Activated T-cell treated with anti-CD3 and anti-CD28 coated beads for 48 hours (primary cell): ENCODE results near the gene ZNF611.
"Not testable (repeated sequence)": the region's sequence is repeated elsewhere in the genome, so short reads cannot be mapped to it uniquely, and the experiment has no call there.

Source experiments
- DNase-seq: peaks from one replicate; pipeline ENCODE4 v3.0.0-alpha.2; 2020; ENCODE audit warnings: low read depth

ZNF611 gene

DNA sequence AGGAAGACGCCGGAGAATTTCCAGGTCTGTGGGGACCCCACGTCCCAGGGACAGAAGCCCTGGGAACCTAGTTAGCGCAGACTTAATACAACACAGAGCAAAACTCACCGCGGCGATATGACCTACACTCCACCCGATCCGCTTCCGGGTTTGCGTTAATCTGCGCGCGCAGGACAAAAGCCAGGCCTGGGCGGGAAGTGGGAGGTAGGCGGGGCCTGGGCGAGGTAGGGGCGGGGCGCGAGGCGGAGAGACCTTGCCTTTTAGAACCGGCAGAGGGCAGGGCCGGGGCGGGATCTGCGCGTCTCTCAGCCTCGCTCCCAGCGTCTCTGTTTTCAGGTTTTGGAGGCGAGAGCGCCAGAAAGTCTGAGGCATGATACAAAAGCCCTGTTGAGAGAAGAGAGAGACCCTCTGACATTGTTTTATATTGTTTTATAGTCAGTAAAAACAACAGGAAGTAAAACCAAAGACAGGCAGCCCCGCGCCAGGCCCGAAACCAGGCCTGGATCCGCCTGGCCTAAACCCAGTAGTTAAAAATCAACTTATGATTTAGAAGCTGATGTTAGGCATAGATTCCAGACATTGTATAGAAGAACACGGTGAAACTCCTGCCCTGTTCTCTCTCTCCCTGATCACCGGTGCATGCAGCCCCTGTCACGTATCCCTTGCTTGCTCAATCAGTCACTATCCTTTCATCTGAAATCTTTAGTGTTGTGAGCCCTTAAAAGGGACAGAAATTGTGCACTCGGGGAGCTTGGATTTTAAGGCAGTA, at the start of gene ZNF611:
Gene ZNF611 (minus strand): TSS at position 152 of the 769 bp plus-strand sequence. CDS start 19,150 bp downstream, outside the sequence.
- DNase-seq, result peak; percentile 98

DNA sequence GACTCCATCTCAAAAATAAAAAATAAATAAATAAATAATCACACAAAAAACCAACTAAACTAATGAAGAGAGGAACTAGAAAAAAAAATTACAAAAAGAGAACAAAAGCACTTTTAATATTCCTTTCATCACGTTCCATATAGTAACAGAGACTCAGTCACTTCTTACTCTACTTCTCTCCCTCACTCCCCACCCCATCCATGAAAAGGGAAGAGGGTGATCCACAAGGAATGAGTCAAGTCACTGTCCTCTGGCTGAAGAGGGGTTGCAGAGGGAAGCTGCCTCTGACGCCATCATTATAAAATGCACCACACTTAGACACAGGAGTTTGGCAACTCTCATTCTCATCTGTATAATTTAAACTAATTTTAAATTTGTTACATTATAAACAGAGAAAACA, 48.0 kb upstream of the ZNF611 start:
- DNase-seq, result not testable (repeated sequence)

DNA sequence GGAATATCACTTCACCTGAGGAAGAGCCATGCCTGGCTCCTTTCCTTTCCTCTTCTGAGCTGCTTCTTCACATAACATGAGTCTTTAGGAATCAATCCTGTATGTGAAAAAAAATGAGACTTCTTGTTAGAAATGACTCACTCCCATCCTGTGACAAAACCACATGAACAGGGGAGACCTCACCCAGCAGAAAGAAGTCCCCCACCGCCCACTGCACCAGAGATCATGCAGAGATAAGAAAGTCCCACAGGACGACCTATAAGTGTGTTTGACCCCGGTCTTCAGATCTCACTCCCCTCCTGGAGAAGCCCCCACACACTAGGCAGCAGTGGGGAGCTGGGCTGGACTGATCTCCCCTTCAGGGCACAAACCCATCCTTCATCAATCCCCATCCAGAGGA, 44.0 kb upstream of the ZNF611 start:
- DNase-seq, result peak; percentile 10

DNA sequence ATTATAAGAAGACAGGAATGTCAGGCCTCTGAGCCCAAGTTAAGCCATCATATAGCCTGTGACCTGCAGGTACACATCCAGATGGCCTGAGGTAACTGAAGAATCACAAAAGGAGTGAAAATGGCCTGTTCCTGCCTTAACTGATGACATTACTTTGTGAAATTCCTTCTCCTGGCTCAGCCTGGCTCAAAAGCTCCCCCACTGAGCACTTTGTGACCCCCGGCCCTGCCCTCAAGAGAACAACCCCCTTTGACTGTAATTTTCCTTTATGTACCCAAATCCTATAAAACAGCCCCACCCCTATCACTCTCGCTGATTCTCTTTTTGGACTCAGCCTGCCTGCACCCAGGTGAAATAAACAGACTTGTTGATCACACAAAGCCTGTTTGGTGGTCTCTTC, 21.6 kb upstream of the ZNF611 start:
- DNase-seq, result not testable (repeated sequence)

DNA sequence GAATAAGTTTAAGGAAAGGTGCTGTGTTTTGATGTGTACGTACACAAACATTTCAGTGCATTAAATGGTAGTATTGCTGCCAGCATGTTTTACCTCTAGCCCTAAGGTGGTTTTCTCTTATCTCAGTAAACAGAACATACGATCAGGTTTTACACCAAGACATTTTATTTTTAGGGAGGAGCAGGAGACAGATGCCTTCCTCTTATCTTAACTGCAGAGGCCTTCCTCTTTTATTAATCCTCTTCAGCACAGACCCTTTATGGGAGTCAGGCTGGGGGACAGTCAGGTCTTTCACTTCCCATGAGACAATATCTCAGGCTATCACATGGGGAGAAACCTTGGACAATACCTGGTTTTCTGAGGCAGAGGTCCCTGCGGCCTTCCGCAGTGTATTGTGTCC, 14.9 kb upstream of the ZNF611 start:
- DNase-seq, result no peak

DNA sequence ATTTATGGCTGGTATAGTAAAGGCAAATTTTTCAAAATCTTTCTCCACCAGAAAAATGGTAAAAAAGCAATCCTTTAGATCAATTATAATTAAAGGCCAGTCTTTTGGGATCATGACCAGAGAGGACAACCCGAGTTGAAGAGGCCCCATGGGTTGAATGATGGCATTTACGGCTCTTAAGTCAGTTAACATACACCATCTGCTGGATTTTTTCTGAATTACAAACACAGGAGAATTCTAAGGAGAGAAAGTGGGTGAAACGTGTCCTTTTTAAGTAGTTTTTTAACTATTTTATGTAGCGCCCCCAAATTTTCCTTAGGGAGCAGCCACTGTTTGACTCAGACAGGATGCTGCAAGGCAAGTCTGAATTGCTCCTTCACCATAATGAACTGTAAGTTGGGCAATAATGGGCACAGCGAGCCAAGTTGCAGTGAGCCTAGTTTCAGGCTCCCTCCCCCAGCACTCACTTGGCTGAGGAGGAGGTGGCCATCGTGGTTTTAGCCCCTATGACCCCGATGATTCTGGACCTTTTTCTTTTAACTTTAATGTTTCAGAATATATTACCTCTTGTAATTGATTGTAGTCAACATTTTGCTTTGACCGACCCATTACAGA, 13.6 kb upstream of the ZNF611 start:
- DNase-seq, result no peak

DNA sequence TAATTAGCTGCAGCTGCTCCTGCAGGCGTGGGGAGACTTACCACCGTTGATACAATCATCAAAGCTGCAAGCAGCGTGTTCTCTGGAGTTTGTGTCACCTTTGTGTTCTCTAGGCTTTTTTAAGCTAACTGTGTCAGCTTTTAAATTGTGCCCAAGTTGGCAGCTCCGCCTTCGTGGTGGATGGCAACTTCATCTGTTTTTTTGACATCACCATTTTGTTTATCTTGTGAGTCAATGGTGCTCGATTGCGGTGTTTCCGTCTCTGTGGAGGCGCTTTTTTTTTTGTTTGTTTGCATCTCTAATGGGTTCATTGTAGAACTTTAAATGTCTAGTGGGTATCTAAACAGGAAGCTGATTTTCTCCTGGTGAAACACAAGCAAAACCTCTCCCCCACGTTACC, 11.1 kb upstream of the ZNF611 start:
- DNase-seq, result not testable (repeated sequence)

DNA sequence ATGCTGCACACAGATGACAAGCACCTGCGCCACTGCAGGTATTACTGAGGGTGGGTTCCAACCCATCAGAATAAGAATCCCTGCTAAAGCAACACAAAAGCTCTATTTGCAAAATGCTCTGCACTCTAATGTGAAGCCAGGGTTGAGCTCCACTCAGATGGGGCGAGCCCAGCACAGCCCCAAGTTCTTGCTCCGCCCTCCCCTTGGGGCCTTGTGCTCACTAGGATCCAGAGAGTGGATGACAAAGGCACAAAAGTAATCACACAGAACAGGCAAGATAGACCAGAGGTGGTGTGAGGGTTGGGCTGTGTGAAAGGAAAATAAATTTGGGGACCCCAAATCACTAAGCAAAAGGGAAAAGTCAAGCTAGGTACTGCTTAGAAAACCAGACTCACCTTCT, 8.2 kb upstream of the ZNF611 start:
- no peak for DNase-seq

DNA sequence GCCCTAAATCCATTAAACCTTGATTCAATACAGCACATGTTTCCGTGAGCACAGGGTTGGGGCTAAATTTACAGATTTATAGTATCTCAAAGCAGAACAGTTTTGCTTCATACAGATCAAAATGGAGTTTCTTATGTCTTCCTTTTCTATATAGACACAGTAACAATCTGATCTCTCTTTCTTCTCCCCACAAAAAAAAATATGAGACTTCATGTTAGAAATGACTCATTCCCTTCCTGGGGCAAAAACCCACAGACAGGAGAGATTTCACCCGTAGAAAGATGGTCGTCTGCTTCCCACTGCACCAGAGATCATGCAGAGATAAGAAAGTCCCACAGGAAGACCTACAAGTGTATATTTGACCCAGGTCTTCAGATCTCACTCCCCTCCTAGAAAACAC, 7.7 kb upstream of the ZNF611 start:
- no peak for DNase-seq

DNA sequence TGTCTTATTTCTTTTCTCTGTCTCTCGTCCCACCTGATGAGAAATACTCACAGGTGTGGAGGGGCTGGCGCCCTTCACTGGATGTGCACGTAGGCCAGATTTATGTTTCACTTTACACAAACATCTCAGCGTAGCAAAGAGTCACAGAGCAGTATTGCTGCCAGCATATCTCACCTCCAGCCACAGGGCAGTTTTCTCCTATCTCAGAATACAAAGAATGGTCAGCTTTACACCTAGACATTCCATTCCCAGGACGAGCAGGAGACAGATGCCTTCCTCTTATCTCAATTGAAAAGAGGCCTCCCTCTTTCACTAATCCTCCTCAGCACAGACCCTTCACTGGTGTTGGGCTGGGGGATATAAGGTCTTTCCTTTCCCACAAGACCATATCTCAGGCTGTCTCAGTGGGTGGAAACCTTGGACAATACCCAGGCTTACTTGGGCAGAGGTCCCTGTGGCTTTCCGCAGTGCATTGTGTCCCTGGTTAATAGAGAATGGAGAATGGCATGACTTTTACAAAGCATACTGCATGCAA, 7.2 kb upstream of the ZNF611 start:
- no peak for DNase-seq

DNA sequence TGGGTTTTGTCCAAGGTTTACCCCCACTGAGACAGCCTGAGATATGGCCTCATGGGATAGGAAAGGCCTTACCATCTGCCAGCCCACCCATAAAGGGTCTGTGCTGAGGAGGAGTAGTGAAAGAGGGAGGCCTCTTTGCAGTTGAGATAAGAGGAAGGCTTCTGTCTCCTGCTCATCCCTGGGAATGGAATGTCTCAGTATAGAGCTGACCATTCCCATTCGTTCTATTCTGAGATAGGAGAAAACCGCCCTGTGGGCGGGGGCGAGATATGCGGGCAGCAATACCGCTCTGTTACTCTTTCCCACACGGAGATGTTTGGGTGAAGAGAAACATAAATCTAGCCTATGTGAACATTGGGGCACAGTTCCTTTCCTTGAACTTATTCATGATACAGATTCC, 6.5 kb upstream of the ZNF611 start:
- not testable (repeated sequence) for DNase-seq

DNA sequence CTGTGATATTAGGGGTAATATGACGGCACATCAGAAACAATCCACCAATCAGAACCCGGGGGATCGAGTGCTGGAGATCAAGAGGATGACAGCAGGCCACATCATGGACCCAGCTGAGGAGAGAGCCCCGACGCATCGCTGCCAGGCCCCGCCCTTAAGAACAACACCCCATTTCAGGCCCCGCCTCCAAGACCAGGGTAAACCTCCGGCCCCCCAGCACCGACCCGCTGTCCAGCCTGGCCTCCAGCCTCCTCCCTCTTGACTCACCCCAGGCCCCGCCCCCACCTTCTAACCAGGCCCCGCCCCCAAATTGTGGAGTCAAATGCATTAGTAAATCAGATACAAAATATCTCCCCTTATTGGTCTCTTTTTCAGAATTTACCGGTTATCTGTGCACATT, 4.7 kb upstream of the ZNF611 start:
- no peak for DNase-seq

DNA sequence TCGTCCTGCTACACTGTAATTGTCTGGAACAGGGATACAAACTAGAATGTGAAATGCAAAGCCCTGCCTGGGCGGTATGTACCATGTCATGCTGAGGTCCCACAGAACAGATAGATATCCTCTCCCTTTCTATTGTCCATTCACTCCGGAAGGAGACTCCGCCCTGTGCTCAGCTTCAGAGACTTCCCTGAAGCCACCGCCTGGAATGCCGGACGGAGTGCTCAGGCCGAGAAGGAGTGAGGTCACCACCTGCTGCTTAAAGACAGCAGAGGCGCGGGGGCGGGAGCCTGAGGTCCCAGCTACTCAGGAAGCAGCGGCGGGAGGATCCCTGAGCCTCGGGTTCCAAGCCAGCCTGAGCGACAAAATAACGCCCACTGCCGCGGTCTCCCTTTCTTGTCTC, 890 bp upstream of the ZNF611 start:
- no peak for DNase-seq

DNA sequence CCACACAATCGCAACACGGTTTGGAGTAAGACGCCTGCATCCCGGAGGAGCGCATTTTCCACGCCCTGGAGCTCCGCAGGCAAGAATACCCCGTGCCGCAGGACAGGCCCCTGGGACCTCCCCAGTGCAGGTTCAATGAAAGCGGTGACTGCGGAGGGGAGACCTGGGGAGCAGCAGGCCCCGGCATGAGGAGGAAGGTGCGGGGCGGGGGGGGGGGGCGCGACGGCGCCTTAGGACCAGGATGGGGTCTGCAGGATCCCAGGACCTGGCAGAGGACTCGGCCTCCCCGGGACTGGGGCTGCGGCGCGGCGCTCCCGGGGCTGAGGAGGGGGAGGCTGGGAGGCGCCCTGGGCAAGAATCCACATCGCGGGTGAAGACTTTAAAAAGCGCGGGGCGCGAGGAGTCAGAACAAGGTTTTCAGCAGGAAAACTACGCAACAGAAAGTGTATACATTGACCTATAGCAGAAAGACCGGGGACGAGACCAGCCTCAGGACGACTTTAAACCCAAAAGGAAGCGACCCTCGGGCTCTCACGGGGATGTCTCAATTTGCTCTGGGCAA, 432 bp downstream of the ZNF611 start:
- peak; percentile 12 for DNase-seq

DNA sequence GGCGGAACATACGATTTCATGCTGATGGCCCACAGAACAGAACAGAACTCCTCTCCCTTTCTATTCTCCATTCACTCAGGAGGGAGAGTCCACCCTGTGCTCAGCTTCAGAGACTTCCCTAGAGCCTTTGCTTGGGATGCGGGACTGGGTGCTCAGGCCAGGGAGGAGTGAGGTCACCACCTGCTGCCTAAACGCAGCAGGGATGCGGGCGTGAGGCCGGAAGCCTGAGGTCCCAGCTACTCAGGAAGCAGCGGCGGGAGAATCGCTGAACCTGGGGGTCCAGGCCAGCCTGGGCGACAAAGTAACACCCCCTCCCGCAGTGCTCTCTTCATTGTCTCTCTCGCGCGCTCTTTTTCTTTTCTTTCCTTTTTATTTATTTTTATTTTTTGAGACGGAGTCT, 8.8 kb downstream of the ZNF611 start:
- not testable (repeated sequence) for DNase-seq

DNA sequence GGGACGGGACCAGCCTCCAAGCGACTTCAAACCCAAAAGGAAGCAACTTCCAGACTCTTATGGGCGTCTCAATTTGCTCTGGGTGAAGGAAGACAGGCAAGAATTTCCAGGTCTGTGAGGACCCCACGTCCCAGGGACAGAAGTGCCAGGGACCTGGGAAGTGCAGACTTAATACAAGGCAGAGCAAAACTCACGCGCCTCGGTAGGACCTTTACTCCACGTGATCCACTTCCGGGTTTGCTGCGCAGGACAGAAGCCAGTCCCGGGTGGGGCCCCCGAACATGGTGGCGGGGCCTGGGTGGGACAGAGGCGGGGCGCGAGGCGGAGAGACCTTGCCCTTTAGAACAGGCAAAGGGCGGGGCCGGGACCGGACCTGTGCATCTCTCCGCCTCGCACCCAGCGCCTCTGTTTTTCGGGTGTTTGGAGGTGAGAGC, 9.3 kb downstream of the ZNF611 start:
- no peak for DNase-seq

DNA sequence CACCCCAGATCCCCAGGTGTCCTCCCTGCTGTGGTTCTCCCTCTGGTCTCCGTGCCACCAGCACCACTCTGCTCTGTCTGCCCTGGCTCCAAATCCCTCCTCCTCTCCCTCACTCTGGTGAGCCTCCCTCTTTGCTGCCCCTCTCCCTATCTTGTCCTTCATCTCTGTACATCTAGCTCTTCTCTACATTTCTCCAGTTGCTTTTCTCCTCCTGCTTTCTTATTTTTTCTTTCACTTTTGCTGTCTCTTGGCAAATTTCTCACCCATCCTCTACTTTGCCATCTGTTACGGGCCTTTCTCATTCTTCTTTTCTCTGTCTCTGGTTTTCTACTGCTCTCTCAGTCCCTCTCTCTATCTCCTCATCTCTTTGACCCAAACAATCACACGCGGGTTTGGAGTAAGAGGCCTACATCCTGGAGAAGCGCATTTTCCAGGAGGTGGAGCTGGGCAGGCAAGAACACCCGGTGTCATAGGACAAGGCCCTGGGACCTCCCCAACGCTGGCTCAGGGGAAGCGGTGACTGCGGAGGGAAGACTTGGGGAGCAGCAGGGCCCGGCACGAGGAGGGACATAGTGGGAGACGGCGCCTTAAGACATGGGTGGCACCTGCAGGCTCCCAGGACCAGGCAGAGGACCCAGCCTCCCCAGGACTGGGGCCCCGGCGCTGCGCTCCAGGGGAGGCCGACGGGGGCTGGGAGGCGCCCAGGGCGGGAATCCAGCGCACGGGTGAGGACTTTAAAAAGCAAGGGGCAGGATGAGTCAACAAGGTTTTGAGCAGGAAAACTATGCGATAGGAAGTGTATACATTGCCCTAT, 9.9 kb downstream of the ZNF611 start:
- DNase-seq, result no peak

DNA sequence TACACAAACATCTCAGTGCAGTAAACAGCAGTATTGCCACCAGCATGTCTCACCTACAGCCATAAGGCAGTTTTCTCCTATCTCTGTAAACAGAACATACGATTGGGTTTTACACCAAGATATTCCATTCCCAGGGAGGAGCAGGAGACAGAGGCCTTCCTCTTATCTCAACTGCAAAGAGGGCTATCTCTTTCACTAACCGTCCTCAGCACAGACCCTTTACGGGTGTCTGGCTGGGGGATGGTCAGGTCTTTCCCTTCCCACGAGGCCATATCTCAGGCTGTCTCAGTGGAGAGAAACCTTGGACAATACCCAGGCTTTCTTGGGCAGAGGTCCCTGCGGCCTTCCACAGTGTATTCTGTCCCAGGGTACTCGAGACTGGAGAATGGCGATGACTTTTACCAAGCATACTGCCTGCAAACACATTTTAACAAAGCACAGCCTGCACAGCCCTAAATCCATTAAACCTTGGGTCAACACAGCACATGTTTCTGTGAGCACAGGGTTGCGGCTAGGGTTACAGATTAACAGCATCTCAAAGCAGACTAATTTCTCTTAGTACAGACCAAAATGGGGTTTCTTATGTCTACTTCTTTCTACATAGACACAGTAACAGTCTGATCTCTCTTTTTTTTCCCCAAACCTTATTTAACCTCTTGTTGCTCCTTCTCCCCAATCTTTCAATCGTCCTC, 10.8 kb downstream of the ZNF611 start:
- not testable (repeated sequence) for DNase-seq

DNA sequence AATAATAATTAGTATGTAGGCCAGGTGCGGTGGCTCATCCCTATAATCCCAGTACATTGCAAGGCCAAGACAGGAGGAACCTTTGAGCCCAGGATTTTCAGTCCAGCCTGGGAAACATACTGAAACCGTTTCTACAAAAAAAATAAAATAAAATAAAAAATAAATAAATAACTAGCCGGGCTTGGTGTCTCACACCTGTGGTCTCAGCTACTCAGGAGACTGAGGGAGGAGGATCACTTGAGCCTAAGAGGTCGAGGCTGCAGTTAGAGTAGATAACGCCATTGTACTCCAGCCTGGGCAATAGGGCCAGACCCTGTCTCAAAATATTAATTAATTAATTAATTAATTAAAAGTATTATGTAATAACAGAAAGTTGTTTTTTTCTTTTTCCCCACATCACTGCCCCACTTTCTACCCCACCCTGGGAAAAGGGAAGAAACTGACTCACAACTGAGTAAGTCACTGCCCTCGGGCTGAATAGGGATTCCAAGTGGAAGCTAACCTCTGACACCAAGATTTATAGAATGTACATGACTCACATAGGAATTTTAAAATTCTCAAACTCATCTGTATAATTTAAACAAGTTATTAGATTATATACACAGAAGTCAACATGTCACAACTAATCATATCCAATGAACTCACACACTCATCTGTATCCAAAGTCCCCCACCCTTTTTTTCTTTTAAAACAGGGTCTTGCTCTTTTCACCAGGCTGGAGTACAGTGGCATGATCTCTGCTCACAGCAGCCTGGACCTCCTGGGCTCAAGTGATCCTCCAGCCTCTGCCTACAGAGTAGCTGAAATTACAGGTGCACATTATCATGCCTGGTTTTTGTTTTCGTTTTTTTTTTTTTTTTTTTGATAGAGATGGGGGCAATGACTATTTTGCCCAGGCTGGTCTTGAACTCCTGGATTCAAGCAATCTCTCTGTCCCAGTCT, 12.5 kb downstream of the ZNF611 start:
- DNase-seq, result no peak

DNA sequence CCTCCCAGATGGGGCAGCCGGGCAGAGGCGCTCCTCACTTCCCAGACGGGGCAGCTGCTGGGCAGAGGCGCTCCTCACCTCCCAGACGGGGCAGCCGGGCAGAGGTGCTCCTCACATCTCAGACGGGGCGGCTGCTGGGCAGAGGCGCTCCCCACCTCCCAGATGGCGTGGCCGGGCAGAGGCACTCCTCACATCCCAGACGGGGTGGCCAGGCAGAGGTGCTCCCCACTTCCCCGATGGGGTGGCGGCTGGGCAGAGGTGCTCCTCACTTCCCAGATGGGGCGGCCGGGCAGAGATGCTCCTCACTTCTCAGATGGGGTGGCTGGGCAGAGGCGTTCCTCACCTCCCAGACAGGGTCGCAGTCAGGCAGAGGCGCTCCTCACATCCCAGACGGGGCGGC, 14.3 kb downstream of the ZNF611 start:
- DNase-seq, result not testable (repeated sequence)
